Raji (cell line): ENCODE measurements around the gene CKAP5.

Experiments used
- POLR2A ChIP-seq: IDR thresholded peaks from 2 replicates; pipeline ENCODE4 v1.6.1; 2011; ENCODE audit warnings: low read depth, low read length, control low read depth; ENCODE audit not compliant: insufficient read depth

Gene CKAP5

DNA sequence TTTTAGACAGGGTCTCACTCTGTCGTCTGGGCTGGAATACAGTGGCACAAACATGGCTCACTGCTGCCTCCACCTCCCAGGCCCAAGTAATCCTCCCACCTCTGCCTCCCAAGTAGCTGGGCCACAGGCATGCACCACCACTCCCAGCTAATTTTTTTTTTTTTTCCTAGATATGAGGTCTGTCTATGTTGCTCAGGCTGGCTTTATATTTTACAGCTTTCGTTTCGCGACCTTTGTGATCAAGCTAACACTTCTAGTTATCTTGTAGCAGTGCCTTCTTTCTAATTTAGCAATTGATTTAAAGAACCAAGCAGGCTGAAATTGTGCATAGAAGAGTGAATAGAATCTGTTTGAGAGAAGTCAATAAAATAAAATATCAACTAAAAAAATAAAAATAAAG, 11.3 kb downstream of the CKAP5 start:
- TF ChIP-seq POLR2A = no peak

DNA sequence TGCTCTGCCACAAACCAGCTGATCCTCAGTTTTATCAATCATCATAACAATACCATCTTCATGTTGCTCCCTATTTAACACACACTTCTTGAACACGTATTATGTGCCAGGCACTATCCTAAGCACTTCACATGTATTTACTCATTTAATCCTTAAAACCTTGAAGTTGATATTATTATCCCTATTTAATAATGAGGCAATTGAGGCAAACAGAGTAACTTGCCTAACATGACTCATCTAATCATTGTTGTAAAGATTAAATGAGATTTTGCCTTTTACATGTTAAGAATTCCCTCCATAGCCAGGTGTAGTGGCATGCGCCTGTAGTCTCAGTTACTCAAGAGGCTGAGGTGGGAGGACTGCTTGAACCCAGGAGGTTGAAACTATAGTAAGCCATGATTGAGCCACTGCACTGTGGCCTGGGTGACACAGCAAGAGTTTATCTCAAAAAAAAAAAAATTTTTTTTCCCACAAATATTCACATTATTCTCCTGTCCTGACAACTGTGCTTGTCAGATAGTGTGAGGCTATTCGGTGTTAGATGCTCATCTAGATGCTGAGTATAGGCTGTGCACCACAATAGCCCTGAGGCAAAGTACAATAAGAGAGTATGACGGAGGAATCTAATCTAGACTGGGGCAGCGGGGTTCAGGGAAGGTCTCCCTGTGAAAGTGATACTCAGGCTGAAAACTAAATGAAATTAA, 13.4 kb downstream of the CKAP5 start:
- no peak for TF ChIP-seq POLR2A

DNA sequence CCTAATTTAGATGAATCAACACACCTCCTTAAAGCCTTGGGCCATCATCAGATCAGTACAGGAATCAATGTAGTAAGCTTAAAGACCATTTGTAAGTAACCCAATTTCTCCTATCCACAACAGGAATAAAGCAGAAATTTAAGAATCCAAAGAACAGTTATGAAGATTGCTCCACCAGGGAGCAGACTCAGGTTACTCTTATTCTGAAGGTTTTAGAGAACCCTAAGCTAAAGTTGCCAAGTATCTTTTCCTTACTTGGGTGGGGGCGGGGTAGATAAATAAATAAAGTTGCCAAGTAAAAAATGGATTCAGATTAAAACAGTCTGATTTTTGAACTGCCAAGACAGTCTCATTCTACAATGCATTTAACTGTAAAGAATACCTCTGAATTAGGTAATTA, 18.1 kb downstream of the CKAP5 start:
- no peak for TF ChIP-seq POLR2A

DNA sequence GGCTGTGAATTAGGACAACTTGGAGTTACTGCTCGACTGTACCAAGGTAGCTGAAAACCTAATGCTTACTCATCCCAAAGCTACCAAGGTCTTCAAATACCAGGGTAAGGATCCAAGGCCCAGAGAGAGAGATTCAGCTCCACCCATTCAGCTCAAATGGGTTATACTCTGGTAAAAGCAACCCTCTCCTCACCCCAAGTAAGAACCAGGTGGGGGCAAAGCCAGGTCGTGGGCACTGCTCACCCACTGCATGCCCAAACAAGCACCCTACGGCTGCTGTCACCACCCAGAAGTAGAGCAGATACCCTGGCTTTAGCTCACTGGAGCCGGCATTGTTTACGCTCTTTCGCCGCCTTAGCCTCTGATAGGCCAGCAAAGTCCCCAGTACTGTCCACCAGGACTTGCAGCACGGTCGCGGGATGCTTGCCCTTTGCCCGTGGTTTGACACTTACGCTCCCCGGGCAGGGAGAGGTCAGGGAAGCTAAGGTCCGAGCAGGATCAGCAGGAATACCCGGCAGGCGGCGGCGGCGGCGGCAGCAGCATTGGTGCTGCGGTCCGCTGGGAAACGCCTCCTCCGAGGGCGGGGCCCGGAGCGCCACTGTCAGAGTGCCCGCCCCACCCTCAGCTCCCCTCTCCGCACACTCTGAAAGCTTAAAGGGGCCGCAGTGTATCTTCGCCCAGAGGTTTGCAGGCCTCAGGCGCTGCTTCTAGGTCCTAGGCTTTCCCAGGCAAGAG, 19.6 kb downstream of the CKAP5 start:
- TF ChIP-seq POLR2A = no peak

DNA sequence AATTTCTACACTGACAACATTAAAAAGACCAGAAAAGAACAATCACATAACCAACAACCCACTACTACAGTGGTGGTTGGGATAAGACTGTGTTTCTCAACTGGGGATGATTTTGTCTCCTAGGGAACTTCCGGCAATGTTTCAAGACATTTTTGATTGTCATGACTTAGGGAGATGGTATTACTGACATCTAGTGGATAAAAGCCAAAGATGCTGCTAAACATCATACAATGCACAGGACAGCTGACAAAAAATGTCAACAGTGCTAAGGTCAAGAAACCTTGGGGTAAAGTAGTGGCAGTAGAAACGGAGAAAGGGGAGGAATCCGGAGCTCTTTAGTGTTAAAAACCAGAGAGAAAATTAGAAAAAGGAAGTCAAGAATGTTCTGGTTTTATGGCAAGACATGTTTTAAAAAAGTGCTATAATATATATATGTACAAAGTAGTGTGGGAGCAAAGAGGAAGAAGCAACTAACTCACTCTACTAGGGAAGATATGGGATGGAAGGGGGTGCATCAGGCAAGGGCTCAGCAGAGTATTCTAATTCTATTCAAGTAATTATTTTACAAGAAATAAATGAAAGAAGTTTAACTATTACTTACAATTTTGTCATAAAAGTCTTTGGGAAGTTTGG, 37.2 kb downstream of the CKAP5 start:
- no peak for TF ChIP-seq POLR2A

DNA sequence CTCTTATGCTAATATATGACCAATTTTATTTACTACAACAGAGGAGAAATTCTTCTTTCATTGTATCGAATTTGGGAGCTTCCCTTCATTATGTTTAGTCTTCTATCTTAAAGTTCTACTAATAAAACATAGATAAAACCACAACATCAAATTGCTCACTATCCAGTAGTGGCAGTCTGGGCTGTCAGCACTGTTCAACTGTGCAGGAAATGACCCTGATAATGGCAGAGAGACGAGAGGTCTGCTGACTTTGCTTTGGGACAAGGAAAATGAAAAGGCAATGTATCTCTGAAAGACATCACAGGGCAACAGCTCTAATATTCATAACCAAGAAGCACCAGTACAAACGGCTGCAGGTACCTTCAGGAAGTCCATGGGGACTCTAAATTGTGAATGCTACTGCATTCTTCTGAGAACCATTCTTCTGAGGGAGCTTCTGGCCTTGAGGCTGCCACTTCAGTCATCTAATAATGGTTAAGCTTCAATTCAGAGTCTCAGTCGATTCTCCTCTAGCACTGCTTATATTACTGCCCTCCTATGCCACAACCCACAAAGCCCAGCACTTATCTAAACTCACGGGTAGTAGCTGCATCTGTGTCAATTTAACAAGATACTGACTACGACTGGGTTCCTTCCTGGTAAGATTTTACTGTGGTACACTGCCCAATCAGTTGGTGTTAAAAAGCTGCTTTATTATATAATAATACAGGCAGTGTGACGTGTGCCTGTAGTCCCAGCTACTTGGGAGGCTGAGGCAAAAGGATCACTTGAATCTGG, 44.2 kb downstream of the CKAP5 start:
- TF ChIP-seq POLR2A = no peak

DNA sequence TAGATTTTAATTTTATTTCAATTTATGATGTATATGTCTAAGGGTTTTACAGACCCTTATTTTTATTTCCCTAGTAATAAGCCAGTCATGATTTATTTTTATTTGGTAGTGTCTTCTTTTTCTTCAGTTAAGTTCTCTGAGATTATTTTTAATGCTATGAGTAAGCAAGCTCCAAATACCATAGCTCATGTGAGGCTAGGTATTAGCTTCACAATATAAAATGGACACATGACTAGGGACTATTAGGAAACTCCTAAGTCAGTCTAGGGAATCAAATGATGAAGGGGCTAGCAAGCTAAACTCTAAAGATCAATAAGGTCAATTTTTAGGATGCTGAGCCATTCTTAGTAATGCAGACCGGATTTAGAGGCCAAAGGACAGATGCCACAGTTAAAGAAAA, 45.9 kb downstream of the CKAP5 start:
- no peak for TF ChIP-seq POLR2A

DNA sequence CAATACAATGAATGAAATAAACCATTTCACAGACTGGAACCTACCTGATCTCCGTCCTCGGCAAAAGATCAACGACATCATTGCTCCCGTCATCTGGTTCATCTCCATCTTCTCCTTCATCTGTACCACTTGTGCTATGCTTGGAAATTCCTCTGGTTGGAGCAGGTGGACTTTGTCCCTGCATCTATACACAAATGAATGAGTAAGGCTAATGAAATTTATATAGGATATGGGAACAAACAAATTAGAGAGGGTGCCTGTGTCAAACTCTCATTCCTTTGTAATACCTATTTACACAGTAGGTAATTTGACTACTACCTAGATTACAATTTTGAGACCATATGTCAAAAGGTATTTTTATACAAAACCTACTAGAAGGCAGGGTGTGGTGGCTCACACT, 67.7 kb downstream of the CKAP5 start:
- TF ChIP-seq POLR2A = no peak

DNA sequence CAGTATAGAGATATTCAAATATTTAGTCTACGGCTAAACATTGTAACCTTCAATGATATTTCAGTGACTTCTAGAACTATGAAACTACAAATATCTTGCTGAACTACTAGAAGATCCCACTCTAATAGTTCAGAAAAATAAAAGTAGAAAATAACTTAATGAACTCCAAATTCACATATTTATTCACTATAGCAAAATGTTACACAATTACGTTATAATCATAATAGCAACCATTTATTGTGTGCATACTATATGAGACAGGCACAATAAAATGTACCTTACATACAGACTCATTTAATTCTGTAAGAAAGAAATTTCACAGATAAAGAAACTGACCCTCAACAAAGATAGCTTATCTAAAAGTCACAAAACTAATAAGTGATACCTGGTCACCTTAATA, 69.2 kb downstream of the CKAP5 start:
- no peak for TF ChIP-seq POLR2A

DNA sequence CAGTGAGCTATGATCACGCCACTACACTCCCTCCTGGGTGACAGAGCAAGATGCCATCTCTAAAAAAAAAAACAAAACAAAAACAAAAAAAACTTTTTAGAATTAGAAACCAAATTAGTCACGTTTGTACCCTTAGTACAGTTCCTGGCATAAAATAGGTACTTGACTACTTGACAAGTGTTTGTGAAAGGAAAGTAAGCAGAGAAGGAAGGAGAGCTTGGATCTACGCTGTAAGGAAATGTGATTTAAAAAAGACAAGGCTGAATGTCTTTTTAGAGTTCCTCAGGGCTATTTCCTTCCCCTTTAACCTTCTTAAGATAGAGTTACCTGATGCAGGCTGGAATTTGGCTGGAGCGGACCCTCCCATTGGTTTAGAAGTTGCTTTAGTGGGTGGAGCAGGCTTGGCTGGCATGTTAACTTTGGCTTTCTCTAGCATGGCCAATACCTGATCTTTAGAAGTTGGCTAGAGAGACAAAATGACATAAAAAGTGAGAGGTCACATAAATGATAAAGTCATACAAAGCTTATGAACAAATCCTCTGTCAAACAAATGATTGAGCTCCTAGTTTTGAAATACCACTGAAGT, 76.4 kb downstream of the CKAP5 start:
- no peak for TF ChIP-seq POLR2A

DNA sequence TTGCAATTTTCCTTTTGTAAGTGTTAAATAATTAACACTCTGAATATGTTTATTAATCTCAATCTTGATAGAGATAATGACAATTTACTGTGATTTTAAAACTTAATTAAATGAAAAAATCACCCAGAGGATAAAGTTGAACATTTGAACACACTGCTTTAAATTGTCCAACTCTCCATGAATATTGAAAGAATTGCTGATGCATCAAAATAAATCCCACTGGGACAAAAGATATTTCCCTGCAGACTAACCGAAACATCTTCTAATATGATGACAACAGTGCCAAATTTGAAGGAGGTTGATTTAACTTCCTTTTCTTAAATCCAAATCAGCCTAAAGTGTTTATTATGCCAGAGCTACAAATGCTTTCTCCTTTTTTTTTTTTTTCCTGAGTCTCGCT, 79.4 kb downstream of the CKAP5 start:
- TF ChIP-seq POLR2A = no peak

DNA sequence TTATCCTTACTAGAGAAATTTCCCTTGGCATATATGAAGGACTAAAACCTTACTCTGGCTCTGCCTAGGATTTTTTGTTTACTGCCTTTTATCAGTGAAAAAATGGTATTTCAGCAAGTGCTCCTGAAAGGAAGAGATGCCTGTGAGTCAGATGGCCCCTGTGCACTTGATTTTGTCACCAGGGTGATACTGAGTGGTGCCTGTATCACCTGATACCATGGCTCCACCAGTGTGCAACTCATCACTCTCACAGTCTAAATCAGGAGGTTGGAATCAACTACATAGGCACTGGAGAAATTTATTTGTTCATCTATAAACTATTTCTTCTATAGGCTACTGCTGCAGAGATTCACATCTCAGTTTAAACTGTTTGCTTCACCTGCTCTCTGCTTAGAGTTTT, 83.8 kb downstream of the CKAP5 start:
- TF ChIP-seq POLR2A = no peak

DNA sequence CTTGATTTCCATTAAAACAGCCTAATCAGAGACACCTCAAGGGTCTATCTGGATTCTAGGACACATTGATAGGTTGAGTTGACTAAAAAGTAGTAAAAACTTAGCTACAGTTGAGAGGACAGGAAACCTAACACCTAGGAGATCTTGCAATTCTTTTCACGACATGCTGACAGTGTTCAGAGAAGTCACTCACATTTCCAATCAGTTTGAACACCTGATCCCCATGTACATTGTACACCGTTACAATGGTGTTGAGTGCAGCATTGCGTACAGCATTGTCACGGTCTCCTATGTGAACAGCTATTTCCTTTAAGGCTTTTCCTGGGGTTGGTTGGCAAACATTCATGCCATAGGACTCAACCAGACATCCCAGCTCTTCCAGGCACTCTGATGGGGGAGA, 84.3 kb downstream of the CKAP5 start:
- TF ChIP-seq POLR2A = no peak

DNA sequence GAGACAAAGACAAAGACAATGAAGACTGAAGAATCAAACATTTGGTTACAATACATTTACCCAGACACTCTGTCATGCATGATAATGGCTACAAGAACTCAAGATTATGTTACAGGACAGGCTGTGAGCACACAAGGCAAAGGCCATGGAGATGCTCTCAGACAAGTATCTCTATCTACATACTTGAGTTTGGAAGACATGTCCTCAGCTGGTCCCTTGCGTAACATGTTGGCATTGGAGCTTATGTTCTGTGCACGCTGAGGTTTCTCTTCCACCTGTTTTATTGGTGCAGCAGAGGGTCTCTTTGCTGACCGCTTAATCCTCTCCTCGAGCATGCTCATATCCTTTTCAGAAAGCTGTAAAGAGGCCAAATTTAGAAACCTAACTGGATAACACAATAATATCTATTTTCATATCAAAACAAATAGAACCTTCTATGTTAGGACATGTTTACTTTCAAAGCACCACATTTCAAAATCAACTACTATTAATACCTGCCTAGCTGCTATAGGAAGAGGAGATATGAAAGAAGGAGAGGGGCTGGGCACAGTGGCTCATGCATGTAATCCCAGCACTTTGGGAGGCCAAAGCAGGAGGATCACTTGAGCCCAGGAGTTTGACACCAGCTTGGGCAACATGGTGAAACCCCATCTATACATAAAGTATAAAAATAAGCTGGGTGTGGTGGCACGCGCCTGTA, 85.5 kb downstream of the CKAP5 start:
- no peak for TF ChIP-seq POLR2A

DNA sequence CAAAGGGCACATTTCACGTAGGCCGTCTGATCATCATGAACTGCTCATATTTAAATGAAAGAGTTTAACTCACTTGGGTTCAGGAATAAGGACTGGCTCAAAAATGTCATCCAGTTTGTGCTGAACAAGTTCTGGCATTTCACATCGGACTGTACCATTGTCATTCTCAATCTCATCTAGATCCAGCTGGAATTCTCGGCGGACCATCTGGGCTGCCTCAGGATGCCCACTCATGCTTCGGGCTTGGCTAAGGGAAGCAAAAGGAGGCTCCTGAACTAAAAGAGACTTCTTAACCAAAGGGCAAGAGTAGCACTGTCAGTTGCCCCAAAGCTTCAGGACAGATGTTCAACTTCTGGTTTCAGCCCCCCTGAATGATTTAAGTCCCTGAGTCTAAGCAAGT, 86.9 kb downstream of the CKAP5 start:
- no peak for TF ChIP-seq POLR2A
